WTC11 (cell line): ENCODE measurements around the gene MAGI2. TPM values are rescaled to one million over a fixed set of nuclear protein-coding genes. Genes with fewer than 3 reads are reported as not detected.

Experiments
- ATAC-seq: fragments of 200-7000 bp; cut with Tn5 transposase; 2 replicates; pipeline ENCODE4 v1.10.0; 2021; ENCODE audit warnings: mild to moderate bottlenecking, moderate library complexity
- CTCF ChIA-PET: fragments of 300-600 bp; sonication (Branson Sonifier 250); formaldehyde crosslinking; loops from one replicate; lab custom pipeline; 2021; ENCODE audit warnings: antibody characterized with exemption; lab: Charles Lee
- POLR2A ChIA-PET: fragments of 350-600 bp; sonication (Branson Sonifier 250); formaldehyde crosslinking; loops from one replicate; lab custom pipeline; 2021; ENCODE audit warnings: antibody characterized with exemption; lab: Charles Lee
- DNase-seq: peaks from one replicate; pipeline ENCODE4 v3.0.0; 2021; ENCODE audit warnings: low spot score
- H3K27ac Mint-ChIP-seq: 2 replicates; pipeline ENCODE4 v1.8.0; 2021; ENCODE audit warnings: mixed read lengths
- H3K27me3 Mint-ChIP-seq: 2 replicates; pipeline ENCODE4 v1.8.0; 2021; ENCODE audit warnings: low read depth, mild to moderate bottlenecking, moderate library complexity, mixed read lengths
- H3K36me3 Mint-ChIP-seq: 2 replicates; pipeline ENCODE4 v1.8.0; 2021; ENCODE audit warnings: mixed read lengths
- H3K4me1 Mint-ChIP-seq: 2 replicates; pipeline ENCODE4 v1.8.0; 2022; ENCODE audit warnings: mixed read lengths
- H3K4me3 Mint-ChIP-seq: 2 replicates; pipeline ENCODE4 v1.8.0; 2021; ENCODE audit warnings: mild to moderate bottlenecking, moderate library complexity, mixed read lengths
- H3K9me3 Mint-ChIP-seq: 2 replicates; pipeline ENCODE4 v1.8.0; 2021; ENCODE audit warnings: mixed read lengths
- AFF4 ChIP-seq: sonication (generic); formaldehyde crosslinking; IDR thresholded peaks from 2 replicates; pipeline ENCODE4 v1.8.1; 2023; ENCODE audit warnings: mild to moderate bottlenecking, missing genetic modification reagents, borderline replicate concordance
- ARID4B ChIP-seq: sonication (generic); formaldehyde crosslinking; IDR thresholded peaks from 2 replicates; pipeline ENCODE4 v1.8.0; 2023; ENCODE audit warnings: missing genetic modification reagents, mild to moderate bottlenecking, borderline replicate concordance
- ATF1 ChIP-seq: sonication (generic); formaldehyde crosslinking; IDR thresholded peaks from 2 replicates; pipeline ENCODE4 v1.8.1; 2023; ENCODE audit warnings: mild to moderate bottlenecking, moderate library complexity, missing genetic modification reagents
- JUN ChIP-seq: sonication (generic); formaldehyde crosslinking; IDR thresholded peaks from 2 replicates; pipeline ENCODE4 v1.8.0; 2023; ENCODE audit warnings: mild to moderate bottlenecking, missing genetic modification reagents
- PRDM15 ChIP-seq: sonication (generic); formaldehyde crosslinking; IDR thresholded peaks from 2 replicates; pipeline ENCODE4 v1.8.0; 2022; ENCODE audit warnings: missing genetic modification reagents
- PREB ChIP-seq: sonication (generic); formaldehyde crosslinking; IDR thresholded peaks from 2 replicates; pipeline ENCODE4 v1.8.1; 2022; ENCODE audit warnings: mild to moderate bottlenecking, missing genetic modification reagents, moderate library complexity, borderline replicate concordance
- TP53 ChIP-seq: sonication (generic); formaldehyde crosslinking; IDR thresholded peaks from 2 replicates; pipeline ENCODE4 v1.8.1; 2023; ENCODE audit warnings: mild to moderate bottlenecking, missing genetic modification reagents
- ZNF416 ChIP-seq: fragments of 250-450 bp; sonication (Bioruptor Pico); IDR thresholded peaks from 2 replicates; pipeline ENCODE4 v1.9.0; 2021; ENCODE audit warnings: mild to moderate bottlenecking, inconsistent platforms
- total RNA-seq: library from RNA; stranded (reverse); gene quantifications from 3 replicates; pipeline ENCODE4 v1.2.3, GENCODE V29; 2021
- TF ChIP-seq, protein P1 (sequence below): sonication (generic); formaldehyde crosslinking; IDR thresholded peaks from 2 replicates; pipeline ENCODE4 v1.8.1; 2023; ENCODE audit warnings: mild to moderate bottlenecking, moderate library complexity, missing genetic modification reagents
- TF ChIP-seq, protein P2 (sequence below): fragments of 250-450 bp; sonication (Bioruptor Pico); IDR thresholded peaks from 2 replicates; pipeline ENCODE4 v1.8.0; 2021; ENCODE audit warnings: mild to moderate bottlenecking

MAGI2 gene
- total RNA-seq, 1 experiment from 2014 or later: 26.6 TPM

DNA sequence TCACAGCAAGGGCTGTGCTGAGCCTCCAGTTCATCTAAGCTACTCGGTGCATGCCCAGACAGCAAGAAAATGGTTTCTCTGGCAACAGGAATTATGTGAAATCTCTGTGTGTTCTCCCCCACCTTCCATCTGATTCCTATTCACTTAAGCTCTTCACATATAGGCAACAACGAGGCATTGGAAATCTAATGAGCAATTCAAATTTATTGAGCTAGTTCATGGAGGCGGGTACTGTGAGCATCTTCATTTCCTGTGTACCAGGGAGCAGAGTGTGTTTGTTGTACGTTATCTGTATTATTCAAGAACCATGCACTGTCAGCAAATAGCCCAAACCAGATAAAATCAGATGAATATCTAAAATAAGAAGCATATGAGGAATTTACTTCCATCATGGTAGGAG lies 739.1 kb downstream of the MAGI2 start:
- H3K9me3 Mint-ChIP-seq: no peaks in the 10 kb centered on the region
- DNase-seq (no peak), ATAC-seq (no peak)
- H3K27ac Mint-ChIP-seq: peak overlapping the region; percentile 7; the same call in 1 of the 2 replicates
- ChIA-PET CTCF (no interaction called here), POLR2A (no interaction called here)
- H3K36me3 Mint-ChIP-seq: no peaks in the 10 kb centered on the region
- H3K4me3 Mint-ChIP-seq: no peak overlapping the region
- no peaks in the 10 kb centered on the region for H3K27me3 Mint-ChIP-seq
- TF ChIP-seq, protein P1, sequence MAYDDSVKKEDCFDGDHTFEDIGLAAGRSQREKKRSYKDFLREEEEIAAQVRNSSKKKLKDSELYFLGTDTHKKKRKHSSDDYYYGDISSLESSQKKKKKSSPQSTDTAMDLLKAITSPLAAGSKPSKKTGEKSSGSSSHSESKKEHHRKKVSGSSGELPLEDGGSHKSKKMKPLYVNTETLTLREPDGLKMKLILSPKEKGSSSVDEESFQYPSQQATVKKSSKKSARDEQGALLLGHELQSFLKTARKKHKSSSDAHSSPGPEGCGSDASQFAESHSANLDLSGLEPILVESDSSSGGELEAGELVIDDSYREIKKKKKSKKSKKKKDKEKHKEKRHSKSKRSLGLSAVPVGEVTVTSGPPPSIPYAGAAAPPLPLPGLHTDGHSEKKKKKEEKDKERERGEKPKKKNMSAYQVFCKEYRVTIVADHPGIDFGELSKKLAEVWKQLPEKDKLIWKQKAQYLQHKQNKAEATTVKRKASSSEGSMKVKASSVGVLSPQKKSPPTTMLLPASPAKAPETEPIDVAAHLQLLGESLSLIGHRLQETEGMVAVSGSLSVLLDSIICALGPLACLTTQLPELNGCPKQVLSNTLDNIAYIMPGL (CRISPR knock-in tag): no peak
- TF ChIP-seq TP53 (no peak), JUN (CRISPR knock-in tag) (no peak), ARID4B (CRISPR knock-in tag) (no peak), AFF4 (no peak), PRDM15 (CRISPR knock-in tag) (no peak), PREB (CRISPR knock-in tag) (no peak), ZNF416 (CRISPR knock-in tag) (no peak), ATF1 (CRISPR knock-in tag) (no peak)
- TF ChIP-seq, protein P2, sequence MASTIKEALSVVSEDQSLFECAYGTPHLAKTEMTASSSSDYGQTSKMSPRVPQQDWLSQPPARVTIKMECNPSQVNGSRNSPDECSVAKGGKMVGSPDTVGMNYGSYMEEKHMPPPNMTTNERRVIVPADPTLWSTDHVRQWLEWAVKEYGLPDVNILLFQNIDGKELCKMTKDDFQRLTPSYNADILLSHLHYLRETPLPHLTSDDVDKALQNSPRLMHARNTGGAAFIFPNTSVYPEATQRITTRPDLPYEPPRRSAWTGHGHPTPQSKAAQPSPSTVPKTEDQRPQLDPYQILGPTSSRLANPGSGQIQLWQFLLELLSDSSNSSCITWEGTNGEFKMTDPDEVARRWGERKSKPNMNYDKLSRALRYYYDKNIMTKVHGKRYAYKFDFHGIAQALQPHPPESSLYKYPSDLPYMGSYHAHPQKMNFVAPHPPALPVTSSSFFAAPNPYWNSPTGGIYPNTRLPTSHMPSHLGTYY: no peak
- peaks cover 45% of the 10 kb centered on the region for H3K4me1 Mint-ChIP-seq
